Effector CD8-positive, alpha-beta T cell (primary cell): ENCODE data around the gene UFM1.
"Not testable (repeated sequence)": the region's sequence is repeated elsewhere in the genome, so short reads cannot be mapped to it uniquely, and the experiment has no call there.

Source experiments
- DNase-seq: peaks from one replicate; lab custom pipeline; 2025; lab: John Stamatoyannopoulos, UW

The UFM1 gene

DNA sequence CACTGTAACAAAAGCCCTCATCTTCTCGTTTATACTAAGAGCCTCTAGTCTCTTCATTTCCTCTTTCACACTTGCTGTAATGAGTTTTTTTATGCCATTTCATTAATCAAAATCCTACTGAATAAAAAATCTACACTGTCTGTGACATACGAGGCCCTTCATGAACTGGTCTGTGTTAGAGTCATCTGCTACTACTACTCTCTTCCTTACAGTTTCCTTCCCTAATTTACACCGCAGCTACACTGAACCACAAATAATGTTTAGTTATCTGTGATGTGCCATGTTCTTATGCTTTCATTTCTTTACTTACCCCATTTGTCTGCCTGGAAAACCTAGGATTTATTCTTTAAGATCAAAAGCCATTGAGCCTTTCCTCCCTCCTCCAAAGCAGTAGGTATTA lies 16.0 kb downstream of the UFM1 start:
- DNase-seq: no peak

DNA sequence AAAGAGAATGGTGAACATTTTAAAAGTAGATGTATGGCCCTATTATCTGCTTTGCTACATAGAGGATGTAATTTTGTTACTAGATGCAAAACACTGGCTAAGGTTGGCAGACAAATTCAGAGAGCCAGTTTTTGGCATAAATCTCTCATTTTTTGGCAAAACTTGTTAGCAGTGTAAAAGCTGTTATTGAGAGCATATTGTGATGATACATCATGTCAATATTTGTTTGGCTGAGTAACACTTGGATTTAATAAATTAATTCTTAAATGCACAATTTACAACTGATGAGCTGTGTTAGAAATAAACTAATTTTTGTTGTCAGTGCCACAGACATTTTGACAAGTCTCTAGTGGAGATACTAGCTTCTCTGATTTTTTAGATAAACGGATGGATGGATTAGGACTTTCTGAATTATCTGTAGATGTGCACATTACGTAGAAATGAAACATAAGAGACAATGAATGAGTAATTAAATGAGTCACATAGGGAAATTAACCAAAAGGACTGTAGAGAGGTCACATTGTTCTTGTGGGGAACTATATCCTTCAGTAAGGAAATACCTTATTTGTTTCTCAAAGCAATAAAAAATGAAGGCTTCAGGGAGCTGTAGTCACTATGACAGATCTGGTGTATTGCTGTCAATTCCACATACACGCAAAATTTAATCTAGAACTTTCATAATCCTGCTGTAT lies 17.4 kb downstream of the UFM1 start:
- DNase-seq: no peak

DNA sequence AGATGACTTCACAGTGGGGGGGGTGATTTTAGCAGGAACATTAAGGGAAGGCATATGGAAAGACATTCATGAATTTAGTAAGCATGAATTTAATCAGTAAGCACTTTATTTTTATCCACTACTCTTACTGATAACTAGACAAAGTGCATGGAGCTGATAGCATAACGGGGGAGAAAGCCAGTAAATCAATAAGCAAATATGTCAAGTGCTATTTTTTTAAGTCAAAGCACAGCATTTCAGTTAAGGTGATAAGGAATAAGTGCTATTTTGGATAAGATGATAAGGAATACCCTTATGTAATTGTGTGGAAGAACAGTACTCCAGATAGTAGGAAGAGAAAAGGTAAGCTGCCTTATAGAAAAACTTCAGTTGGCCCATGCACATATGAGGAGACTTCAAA lies 19.4 kb downstream of the UFM1 start:
- DNase-seq: no peak

DNA sequence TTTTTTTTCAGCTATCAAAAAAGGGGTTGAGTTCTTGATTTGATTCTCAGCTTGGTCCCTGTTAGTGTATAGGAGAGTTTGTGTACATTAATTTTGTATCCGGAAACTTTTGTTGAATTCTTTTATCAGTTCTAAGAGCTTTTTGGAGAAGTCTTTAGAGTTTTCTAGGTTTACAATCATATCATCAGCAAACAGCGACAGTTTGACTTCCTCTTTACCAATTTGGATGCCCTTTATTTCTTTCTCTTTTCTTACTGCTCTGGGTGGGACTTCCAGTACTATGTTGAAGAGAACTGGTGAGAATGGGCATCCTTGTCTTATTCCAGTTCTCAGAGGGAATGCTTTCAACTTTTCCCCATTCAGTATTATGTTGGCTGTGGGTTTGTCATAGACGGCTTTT lies 20.4 kb downstream of the UFM1 start:
- DNase-seq: not testable (repeated sequence)

DNA sequence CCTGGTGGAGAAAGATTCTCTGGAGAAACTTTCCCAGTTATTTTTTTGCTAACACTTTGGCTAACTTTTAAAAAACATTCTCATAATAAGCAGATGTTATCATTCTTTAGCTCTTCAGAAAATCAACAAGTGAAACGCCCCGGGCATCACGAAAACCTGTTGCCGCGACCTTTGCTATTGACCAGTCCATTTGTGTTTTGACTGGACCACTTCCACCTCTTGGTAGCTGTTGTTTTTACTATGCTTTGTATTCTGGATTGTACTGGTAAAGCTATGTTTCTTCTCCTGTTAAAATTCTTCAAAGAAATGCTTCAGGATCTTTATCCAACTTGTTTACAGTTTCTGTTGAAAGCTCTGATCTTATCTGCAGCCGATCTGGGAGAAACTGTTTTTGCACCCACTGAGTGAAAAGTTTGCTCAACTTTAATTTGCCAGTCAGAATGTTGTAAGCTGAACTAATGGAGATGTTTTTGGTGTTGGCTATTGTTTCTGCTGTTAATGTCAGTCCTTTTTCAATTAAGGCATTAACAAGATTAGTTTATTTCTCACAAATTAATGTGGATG lies 23.3 kb downstream of the UFM1 start:
- DNase-seq: no peak

DNA sequence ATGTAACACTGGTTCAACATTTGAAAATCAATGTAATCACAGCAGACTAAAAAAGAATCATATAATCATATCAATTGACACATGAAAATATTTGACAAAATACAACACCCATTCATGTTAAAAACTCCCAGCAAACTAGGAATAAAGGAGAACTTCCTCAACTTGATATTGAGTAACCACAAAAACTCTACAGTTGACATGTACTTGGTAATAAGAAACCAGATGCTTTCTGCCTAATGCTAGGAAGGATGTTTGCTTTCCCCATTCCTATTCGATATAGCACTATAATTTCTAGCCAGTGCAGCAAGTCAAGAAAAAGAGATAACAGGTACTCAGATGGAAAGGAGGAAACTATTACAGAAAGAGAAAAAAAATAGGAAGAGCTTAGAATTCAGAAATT lies 26.9 kb downstream of the UFM1 start:
- DNase-seq: no peak

DNA sequence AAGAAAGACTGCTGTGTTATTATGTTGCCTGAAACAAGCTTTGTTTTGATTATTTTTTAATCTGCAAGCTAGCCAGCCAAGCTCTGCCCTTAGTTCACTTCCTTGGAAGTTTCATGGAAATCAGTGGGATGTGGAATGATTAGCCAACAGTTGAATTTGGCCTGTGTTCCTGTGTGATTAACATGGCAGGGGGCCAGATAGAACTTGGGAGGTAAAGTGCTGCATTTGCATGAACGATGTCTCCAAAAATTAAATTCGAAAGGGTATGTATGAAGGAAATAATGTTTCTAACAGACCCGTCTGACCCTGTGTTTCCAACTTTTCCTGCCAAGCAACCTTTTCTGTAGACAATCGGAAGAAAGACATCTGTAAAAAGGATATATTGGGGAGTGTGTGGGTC lies 32.2 kb downstream of the UFM1 start:
- DNase-seq: no peak

DNA sequence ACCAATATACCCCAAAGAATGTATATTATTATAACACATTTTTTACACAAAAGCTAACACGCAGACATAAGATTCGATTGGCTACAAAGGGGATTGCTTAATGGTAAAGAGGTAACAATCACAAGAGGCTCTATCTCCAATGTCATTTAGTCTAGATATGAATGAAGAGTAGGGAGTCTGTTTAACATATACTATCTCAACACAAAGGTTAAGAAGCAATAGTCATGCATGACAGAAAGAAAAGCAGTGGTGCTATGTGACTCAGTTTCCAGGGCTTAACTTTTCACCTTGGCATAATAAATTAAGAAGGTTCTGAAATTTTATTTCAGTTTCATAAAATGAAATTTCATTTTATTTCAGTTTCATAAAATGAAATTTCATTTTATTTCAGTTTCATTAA lies 33.3 kb downstream of the UFM1 start:
- no peak for DNase-seq

DNA sequence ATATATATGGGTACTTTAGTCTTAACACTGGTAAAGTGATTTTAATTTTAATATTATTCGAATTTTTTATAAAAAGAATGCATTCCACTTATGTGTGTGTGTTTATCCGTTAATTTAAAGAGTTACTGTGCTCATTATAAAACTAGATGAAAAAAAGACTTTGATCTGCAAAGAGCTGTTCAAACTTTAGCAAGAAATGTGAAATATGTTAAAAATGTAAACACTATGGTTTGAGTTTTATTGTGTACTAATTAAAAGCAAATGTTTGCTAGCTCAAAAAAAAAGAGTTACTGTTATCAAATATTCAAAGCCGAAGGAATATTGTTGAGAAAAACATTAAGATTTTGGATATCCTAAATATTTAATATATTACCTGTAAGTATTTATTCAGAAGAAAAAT lies 34.5 kb downstream of the UFM1 start:
- DNase-seq: no peak

DNA sequence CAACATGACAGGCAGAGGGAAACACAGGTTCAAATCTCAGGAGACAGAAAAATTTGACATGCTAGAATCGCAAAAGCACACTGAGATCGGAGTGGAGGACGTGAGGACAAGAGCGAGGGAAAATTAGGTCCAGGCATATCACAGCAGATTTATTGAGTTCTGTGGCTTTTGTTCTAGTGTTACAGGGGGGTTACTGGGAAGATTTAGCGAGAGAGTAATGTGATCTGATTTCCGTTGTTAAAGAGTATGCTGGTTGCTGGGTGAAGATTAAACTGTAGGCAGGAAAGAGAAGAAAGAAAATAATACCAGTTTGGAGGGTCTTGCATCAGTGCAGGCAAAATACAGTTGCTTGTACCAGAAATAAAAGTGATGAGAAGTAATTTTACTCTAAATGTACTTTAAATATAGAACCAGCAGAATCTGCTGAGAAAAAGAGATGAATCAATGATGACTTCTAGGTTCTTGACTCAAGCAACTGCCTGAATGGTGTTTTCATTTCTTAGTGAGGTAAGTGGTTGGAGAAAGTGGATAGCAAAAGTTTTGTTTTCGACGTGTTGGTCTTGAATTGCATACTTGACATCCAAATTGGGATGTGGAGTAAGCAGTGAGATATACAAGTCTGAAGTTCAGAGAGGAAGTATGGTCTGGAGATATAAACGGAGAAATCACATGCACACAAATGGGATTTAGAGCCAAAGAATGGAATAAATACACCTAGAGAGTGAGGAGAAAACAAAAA lies 35.7 kb downstream of the UFM1 start:
- no peak for DNase-seq

DNA sequence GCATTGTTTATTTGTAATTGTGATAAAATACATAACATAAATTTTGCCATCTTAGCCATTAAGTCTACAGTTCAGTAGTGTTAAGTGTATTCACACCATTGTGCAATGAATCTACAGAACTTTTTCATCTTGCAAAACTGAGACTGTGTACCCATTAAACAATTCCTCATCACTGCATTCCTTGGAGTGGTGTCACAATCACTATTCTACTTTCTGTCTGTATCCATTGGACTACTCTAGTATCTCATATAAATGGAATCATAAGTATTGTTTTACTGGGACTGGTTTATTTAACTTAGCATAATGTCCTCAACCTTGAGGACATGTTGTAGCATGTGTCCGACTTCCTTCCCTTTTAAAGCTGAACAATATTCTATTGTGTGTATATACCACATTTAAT lies 36.8 kb downstream of the UFM1 start:
- DNase-seq: no peak

DNA sequence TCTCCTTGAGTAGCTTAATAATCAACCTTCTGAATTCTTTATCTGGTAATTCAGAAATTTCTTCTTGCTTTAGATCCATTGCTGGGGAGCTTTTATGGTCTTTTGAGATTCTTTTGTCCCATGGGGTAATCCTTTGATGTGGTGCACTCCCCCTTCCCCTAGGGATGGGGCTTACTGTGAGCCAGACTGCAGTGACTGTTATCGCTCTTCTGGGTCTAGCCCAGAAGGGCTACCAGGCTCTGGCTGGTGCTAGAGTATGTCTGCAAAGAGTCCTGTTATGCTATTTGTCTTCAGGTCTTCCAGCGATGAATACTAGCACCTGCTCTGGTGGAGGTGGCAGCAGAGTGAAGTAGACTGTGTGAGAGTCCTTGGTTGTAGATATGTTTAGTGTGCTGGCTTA lies 41.7 kb downstream of the UFM1 start:
- DNase-seq: no peak

DNA sequence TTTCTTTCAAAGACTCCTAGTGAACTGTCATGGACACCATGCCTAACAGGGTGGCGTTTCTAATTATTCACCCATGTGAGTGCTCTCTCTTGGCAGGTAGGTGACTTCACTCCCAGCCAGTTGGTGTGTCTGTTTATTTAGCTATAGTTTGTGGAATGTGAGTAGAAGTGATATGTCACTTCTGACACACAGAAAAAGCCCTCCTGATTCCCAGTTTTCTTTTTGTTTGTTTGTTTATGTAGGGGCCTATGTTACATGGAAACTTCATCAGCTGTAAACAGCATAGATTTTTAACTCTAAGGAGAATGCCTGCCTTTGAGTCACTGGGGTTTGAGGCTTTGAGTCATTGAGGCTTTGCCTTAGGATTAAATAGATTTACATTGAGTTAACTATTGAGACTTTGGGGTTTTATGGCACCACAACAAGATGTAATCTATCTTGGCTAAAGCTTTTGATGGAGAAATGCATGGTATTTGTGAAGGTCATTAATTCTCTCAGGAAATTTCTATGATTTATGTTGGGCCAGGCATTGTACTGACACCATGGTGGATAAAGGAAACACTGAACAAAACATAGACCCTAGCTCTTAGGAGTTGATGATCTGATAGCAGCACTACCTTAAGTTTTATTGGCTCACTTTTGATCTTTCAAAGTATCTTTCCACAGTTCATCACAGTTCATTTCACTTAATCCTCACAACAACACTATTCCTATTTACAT lies 45.3 kb downstream of the UFM1 start:
- no peak for DNase-seq

DNA sequence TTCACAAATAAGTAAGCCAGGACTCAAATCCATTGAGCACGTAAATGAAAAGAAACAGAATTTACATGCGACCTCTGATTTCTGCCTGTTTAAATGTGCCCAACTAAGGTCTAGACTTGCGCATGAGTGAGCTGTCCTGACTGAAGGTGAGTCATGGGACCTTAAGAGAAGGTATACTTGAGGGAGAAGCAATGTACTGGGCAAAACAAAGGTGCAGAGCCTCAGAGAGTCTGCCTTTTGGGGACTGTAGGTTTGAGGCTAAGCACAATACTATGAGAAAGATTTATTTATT lies 45.8 kb downstream of the UFM1 start:
- DNase-seq: no peak

DNA sequence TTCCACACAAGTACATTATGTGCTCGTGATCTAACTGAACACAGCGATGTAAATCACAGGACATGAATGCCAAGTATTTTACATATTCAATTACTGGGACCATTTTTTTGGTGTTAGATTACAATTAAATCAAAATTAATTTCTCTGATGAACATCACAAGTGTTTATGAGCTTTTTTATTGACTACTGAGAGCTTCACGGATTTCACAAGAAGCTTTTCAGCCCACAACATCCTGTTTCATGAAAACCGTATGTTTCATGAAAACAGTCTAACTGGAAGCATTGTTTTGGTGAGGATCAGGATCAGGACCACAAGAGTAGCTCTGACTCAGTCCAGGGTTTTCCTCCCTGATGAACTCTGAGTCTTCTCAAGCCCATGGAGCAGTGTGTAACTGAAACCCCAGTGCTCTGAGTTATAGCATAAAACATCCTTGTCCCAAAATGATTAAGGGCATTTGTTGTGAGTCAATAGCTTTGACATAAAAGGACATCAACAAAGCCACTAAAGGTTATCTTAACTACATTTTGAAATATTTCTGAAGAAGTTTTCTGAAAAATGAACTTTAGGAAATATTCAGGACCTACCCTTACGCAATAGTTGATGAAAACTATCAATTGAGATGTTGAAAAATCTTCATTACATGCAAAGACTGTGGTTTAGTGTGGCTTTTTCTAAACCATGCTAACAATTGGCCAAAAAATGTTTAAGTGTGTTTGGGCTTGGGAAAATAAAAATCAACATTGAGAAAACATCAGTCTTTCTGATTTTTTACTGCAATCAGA lies 49.3 kb downstream of the UFM1 start:
- DNase-seq: no peak

DNA sequence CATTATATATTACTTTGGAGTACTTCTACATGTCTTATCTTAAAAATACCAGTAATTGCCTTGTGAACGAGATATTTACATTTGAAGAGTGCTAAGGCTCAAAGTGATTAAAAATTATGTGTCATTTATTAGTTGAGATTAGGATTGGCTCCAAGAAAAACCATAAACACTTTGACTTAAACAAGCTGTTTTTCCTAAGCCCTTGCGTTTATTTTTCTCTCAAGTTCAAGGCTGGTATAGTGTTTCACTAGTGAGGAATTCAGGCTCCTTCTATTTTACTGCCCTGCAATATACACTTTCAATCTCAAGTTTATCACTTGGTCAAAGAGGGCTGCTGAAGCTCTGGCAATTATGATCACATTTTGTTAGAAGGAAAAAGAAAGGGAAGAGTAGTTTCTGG lies 49.9 kb downstream of the UFM1 start:
- no peak for DNase-seq

DNA sequence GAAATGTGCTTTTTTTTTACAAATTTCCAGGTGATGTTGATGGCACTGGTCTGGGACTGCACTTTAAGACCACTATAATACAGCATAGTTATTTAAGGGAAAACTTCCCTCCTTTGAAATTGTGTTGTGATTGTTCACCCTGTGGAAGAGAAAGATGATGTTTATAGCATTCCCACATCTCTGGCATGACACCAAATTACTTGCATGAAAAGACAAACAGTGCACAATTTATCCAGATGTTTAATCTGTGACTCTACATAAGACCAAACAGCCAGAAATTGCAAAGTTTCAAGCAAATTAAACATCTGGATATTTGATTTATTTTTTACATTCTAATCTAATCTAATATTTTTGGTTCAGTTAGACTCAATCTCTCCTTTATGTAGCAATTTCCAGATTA lies 51.6 kb downstream of the UFM1 start:
- DNase-seq: no peak

DNA sequence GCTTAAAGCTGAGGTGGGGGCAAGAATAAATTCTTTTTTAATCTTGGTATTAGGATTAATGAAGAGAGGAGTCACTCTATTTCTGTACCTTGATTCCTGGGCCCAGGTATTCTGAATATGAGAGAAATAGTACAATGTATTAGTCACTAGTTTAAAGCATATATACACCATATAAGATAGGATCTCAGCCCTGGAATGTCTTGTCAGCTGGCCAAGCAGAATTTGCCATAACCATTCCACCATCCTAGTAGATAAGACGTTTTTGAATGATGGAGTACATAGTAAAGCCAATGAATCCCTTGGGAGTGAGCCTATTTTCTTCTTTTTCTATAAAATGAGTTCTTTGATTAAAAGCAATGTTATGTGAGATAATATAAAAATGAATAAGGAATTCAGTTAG lies 55.6 kb downstream of the UFM1 start:
- DNase-seq: no peak

DNA sequence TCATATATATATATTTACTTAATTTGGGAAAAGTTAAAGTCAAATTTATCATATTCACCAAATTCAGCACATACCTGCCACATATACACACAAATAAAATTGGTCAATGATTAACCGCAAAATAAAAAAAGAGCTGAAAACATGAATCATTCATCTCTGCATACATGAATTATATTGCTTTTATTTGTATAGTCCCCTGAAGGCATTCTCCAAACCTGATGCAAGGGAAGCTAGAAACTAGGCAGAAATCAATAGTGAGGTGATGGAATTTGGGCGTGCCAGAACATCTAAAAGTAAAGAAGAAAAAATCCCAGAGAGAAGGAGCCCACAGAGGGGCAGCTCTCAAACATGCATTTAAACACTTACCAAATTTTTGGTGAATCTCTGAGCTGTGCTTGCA lies 60.1 kb downstream of the UFM1 start:
- no peak for DNase-seq

DNA sequence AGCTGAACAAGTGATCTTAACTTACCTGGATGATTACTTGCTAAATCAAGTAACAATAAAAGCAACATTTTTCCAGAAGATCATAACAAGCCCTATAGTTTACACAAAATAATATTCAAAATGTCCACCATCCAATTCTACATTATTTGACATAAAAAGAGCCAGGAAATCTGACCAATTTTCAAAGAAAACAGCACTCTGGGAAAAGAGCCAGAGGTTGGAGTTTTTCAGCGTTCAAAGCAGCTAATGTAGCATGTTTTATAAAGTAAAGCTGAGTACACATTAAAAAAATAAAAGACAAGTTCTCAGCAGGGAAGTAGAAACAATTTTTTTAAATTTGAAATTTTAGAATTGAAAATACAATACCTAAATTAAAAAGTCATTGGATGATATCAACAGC lies 62.6 kb downstream of the UFM1 start:
- DNase-seq: no peak
